Osteoblast (primary cell): ENCODE measurements around the gene PTH2. TPM values are rescaled to one million over a fixed set of nuclear protein-coding genes. Genes with fewer than 3 reads are reported as not detected.

Source experiments
- DNase-seq: peaks from one replicate; pipeline ENCODE4 v3.0.0; 2011; ENCODE audit warnings: low spot score, mixed read lengths; ENCODE audit not compliant: insufficient read length; ENCODE audit errors: missing footprints
- H2AFZ ChIP-seq: 2 replicates; pipeline ENCODE4 v1.6.0; 2011; ENCODE audit warnings: mild to moderate bottlenecking, low read length
- H3K27ac ChIP-seq: 2 replicates; pipeline ENCODE4 v1.5.1; 2011; ENCODE audit warnings: mild to moderate bottlenecking, low read depth, low read length, moderate library complexity
- H3K27me3 ChIP-seq: 2 replicates; pipeline ENCODE4 v1.6.0; 2012; ENCODE audit warnings: mild to moderate bottlenecking, control low read depth, inconsistent platforms, low read length, moderate library complexity; ENCODE audit not compliant: insufficient read depth
- H3K36me3 ChIP-seq: 2 replicates; pipeline ENCODE4 v1.5.1; 2011; ENCODE audit warnings: mild to moderate bottlenecking, low read length, control low read depth, moderate library complexity; ENCODE audit not compliant: insufficient read depth
- H3K4me1 ChIP-seq: 2 replicates; pipeline ENCODE4 v1.5.1; 2011; ENCODE audit warnings: mild to moderate bottlenecking, low read length, control low read depth, moderate library complexity; ENCODE audit not compliant: insufficient read depth
- H3K4me2 ChIP-seq: 2 replicates; pipeline ENCODE4 v1.6.0; 2011; ENCODE audit warnings: mild to moderate bottlenecking, low read length; ENCODE audit not compliant: insufficient read depth
- H3K4me3 ChIP-seq: fragments of 200-600 bp; sonication (generic); 3 replicates; pipeline ENCODE4 v1.5.1; 2012; ENCODE audit warnings: mild to moderate bottlenecking, low read length, inconsistent platforms; ENCODE audit not compliant: insufficient read depth
- H3K79me2 ChIP-seq: 2 replicates; pipeline ENCODE4 v1.6.0; 2012; ENCODE audit warnings: mild to moderate bottlenecking, low read length, control low read depth, inconsistent platforms; ENCODE audit not compliant: insufficient read depth
- H3K9me3 ChIP-seq: 2 replicates; pipeline ENCODE4 v1.5.1; 2011; ENCODE audit warnings: low read depth, low read length, control low read depth
- H4K20me1 ChIP-seq: 2 replicates; pipeline ENCODE4 v1.6.0; 2012; ENCODE audit warnings: mild to moderate bottlenecking, low read length, control low read depth; ENCODE audit not compliant: insufficient read depth
- CTCF ChIP-seq: IDR thresholded peaks from 2 replicates; pipeline ENCODE4 v1.5.1; 2011; ENCODE audit warnings: mild to moderate bottlenecking, low read depth, low read length, moderate library complexity; ENCODE audit errors: extremely low read depth
- total RNA-seq: library from RNA; depleted of rRNA; stranded (reverse); fragments of >200 nt; gene quantifications from 2 replicates; pipeline ENCODE4 v1.2.3, GENCODE V29; 2012

Gene PTH2
- total RNA-seq, 1 donor: not detected

GRCh38 chr19:49433240-49433901 lies 10.1 kb upstream of the PTH2 start:
- H3K79me2 ChIP-seq: no peaks in the 10 kb centered on the region
- no peaks in the 10 kb centered on the region for H3K4me1 ChIP-seq
- peaks cover 74% of the 10 kb centered on the region for H3K27me3 ChIP-seq

GRCh38 chr19:49432141-49433073 lies 9.2 kb upstream of the PTH2 start:
- Histone ChIP-seq H2AFZ (no peak overlapping the region), H3K27ac (no peak overlapping the region), H3K4me2 (no peak overlapping the region), H3K4me1 (no peaks in the 10 kb centered on the region), H3K36me3 (no peaks in the 10 kb centered on the region), H3K79me2 (no peaks in the 10 kb centered on the region), H4K20me1 (no peaks in the 10 kb centered on the region), H3K4me3 (no peak overlapping the region), H3K27me3 (peaks cover 72% of the 10 kb centered on the region), H3K9me3 (no peaks in the 10 kb centered on the region)
- DNase-seq: peak; percentile 62
- no peak for TF ChIP-seq CTCF

More at GRCh38 chr19:49433240-49433901, 10.1 kb upstream of the PTH2 start:
- H4K20me1 ChIP-seq: no peaks in the 10 kb centered on the region
- H3K4me3 ChIP-seq: no peak overlapping the region
- no peaks in the 10 kb centered on the region for H3K9me3 ChIP-seq
- H3K36me3 ChIP-seq: no peaks in the 10 kb centered on the region
- no peak overlapping the region for H3K27ac ChIP-seq
- no peak for TF ChIP-seq CTCF
- peak; percentile 68 for DNase-seq
- H3K4me2 ChIP-seq: no peak overlapping the region
- no peak overlapping the region for H2AFZ ChIP-seq

GRCh38 chr19:49431330-49431749 lies 8.1 kb upstream of the PTH2 start:
- H3K4me3 ChIP-seq: no peak overlapping the region
- peak; percentile 78 for DNase-seq
- H3K79me2 ChIP-seq: no peaks in the 10 kb centered on the region
- no peak overlapping the region for H3K27ac ChIP-seq
- no peaks in the 10 kb centered on the region for H4K20me1 ChIP-seq
- H3K27me3 ChIP-seq: peaks cover 74% of the 10 kb centered on the region
- H3K4me1 ChIP-seq: no peaks in the 10 kb centered on the region
- no peaks in the 10 kb centered on the region for H3K36me3 ChIP-seq
- H3K9me3 ChIP-seq: no peaks in the 10 kb centered on the region
- H3K4me2 ChIP-seq: no peak overlapping the region
- H2AFZ ChIP-seq: no peak overlapping the region
- TF ChIP-seq CTCF: no peak
